ENCODE measurements around the gene HIVEP3.

GRCh38 chr1:41689558-41689981 lies 229.2 kb downstream of the HIVEP3 start:
- TF ChIP-seq CTCF (IDR thresholded peaks at IDR 0.05; ENCODE audit: low read length) (no peak), EZH2 (IDR thresholded peaks at IDR 0.05; ENCODE audit: borderline replicate concordance, low read length) (no peak)

Measured in OCI-LY1 (cell line).